ENCODE measurements around the gene EPM2AIP1.

DNA sequence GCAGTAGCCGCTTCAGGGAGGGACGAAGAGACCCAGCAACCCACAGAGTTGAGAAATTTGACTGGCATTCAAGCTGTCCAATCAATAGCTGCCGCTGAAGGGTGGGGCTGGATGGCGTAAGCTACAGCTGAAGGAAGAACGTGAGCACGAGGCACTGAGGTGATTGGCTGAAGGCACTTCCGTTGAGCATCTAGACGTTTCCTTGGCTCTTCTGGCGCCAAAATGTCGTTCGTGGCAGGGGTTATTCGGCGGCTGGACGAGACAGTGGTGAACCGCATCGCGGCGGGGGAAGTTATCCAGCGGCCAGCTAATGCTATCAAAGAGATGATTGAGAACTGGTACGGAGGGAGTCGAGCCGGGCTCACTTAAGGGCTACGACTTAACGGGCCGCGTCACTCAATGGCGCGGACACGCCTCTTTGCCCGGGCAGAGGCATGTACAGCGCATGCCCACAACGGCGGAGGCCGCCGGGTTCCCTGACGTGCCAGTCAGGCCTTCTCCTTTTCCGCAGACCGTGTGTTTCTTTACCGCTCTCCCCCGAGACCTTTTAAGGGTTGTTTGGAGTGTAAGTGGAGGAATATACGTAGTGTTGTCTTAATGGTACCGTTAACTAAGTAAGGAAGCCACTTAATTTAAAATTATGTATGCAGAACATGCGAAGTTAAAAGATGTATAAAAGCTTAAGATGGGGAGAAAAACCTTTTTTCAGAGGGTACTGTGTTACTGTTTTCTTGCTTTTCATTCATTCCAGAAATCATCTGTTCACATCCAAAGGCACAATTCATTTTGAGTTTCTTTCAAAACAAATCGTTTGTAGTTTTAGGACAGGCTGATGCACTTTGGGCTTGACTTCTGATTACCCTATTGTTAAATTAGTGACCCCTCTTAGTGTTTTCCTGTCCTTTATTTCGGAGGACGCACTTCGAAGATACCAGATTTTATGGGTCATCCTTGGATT lies 674 bp upstream of the EPM2AIP1 start, which contains the start of gene MLH1:
- TF ChIP-seq, protein P1, sequence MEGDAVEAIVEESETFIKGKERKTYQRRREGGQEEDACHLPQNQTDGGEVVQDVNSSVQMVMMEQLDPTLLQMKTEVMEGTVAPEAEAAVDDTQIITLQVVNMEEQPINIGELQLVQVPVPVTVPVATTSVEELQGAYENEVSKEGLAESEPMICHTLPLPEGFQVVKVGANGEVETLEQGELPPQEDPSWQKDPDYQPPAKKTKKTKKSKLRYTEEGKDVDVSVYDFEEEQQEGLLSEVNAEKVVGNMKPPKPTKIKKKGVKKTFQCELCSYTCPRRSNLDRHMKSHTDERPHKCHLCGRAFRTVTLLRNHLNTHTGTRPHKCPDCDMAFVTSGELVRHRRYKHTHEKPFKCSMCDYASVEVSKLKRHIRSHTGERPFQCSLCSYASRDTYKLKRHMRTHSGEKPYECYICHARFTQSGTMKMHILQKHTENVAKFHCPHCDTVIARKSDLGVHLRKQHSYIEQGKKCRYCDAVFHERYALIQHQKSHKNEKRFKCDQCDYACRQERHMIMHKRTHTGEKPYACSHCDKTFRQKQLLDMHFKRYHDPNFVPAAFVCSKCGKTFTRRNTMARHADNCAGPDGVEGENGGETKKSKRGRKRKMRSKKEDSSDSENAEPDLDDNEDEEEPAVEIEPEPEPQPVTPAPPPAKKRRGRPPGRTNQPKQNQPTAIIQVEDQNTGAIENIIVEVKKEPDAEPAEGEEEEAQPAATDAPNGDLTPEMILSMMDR (IDR thresholded peaks at IDR 0.05 in 8 of 11, conservative IDR thresholded peaks at IDR 0.05 in 3 of 11), result peak in 1 of 11 experiments; percentile 6
- TF ChIP-seq POLR2A (IDR thresholded peaks at IDR 0.05), result peak in 1 of 3 donors; percentile 78
- TF ChIP-seq POLR2AphosphoS5 (IDR thresholded peaks at IDR 0.05), result peak; percentile 92 to 94 (median 92)

Measured in spleen (tissue), 7 donors.